ENCODE data around the gene ENAH.

ENAH gene

GRCh38 chr1:225462714-225463574 is 190.0 kb downstream of the ENAH start:
- in situ Hi-C loops (cut with MboI; ENCODE audit: low sequenced_read_pairs) = no loop called here

DNA sequence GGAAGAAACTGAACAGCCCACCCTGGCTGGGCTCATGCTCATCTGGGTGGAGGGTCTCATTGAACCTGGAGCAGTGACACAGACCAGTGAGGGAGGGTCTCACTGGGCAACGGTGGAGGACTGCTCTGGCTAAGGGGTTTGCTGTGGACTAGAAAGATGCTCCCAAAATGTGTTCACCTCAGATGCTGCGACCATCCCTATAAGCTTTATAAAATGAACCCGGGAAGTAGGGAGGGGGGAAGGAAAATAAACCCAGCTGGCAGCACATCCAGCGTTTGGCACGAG is 190.6 kb downstream of the ENAH start:
- in situ Hi-C loops (cut with MboI; ENCODE audit: low sequenced_read_pairs) = no loop called here

DNA sequence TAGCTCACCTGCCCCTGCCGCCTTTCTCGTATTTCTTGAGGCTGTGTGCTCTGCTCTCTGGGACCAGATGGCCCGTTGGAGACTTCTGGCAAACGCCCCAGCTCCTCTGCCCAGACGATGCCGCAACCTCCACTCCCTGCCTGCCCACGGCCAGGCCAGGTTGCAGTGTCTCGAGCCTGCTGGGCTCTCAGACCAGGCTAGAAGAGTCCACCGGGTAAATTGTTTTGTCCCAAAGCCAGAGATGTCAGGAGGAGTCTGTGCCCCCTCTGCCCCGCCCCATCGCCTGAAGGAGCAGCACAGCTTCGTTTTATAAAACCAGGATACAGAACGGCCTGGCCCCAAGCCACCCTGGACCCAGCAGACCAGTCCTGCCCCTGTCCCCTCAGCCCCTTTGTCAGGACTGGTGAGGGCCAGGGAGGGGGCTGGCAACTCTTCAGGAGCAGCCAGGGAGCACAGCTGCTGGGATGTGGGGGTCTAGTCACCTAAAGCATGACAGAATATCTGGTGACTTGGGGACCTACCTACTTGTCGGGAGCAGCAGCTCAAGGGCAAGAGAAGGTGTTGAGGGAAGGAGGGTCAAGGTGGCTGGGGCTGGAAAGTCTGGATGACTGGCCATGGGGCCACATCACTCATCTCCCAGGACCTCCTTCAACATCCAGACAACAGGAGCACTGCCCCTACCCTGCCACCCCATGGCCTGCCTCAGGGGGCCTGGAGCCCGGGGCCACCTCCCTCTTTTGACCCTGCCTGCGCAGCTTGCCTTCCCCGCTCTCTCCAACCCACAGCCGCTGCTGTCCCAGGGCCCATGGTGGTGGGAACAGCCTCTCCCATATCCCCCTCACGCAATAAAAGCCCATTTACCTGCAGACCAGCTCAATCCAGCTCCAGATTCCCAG is 191.1 kb downstream of the ENAH start:
- in situ Hi-C loops (cut with MboI; ENCODE audit: low sequenced_read_pairs) = no loop called here

DNA sequence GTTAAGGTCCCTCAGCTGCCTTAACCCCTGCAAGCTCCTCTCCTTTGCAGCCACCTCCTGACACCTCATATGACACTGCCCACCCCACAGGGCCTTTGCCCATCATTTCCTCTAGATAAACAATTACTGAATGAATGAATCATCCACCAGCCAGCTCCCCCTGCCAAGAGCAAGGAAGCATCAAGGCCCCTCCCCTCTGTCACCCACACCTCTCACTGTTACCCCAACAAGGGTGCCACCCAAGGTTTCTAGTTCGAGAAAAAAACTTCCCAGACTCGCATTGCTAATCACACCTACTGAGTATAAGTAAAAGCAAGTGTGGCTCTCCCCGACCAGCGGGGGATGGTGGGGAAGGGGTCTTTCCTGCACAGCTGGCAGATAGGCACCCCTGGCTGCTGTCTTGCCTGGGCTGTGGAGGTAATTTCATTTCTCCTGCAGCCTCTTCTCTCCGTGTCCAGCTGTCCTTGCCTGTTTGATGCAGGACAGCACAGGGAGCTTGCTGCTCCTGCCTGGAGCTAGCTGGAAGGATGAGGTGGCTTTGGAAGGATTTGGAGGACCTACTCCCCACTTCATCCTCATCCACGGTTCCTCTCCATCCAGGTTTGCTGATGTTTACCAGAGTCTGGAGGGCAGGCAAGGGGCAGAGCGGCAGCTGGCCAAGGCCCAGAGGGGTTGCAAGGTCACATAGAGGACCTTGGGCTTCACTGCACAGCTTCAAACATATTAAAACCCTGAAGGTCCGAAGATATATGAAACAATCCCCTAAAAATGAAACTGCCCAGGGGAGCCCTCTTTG is 192.0 kb downstream of the ENAH start:
- in situ Hi-C loops (cut with MboI; ENCODE audit: low sequenced_read_pairs) = no loop called here

GRCh38 chr1:225460021-225460736 is 192.7 kb downstream of the ENAH start:
- in situ Hi-C loops (cut with MboI; ENCODE audit: low sequenced_read_pairs) = no loop called here

DNA sequence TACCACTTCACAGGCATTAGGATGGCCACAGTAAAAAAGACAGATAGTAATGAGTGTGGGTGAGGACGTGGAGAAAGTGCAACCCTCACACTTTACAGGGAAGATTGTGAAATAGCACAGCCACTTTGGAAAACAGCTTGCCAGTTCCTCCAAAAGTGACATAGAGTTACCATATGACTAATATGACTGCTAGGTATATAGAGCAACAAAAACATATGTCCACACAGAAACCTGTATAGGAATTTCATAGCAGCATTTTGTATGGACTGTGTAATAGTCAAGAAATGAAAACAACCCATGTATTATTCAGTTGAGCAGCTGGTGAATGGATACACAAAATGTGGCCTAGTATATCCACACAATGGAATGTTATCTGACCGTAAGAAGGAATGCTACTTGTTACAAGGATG is 194.7 kb downstream of the ENAH start:
- in situ Hi-C loops (cut with MboI; ENCODE audit: low sequenced_read_pairs) = no loop called here

GRCh38 chr1:225454733-225455132 is 198.2 kb downstream of the ENAH start:
- in situ Hi-C loops (cut with MboI; ENCODE audit: low sequenced_read_pairs) = no loop called here

- in situ Hi-C loops (cut with MboI; ENCODE audit: low sequenced_read_pairs) = no loop called here
Measured at GRCh38 chr1:225453797-225454648, 198.9 kb downstream of the ENAH start.

DNA sequence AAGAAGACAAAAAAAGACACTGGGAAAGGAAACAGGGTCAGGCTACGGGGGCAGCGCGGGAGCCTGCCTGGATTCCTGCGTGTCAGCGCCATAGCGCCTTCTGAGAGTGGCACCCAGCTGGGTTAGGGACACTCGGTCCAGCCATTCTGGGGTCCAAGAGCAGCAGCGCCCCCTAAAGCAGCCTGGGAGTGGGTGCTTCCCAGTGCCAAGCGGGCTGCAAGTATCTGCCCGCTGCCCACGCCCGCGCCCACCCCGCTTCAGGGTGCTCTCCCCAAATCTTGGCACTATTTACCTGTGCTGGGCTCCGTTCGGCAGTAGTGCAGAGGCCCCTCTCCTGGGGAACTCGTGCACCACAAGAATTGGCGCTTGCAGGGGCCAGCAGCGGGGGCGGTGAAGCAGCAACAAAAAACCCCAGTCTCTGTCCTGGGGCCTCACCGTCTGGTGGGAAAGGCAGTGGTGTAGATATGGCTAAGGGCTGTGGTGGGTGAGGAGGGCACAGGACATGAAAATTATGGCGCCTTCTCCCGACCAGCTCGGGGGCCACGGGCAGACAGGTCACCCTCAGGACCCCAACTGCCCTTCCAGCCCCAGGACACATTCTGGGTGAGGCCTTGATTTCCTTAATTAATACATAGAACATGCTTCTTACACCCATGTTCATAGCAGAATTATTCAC is 200.9 kb downstream of the ENAH start:
- in situ Hi-C loops (cut with MboI; ENCODE audit: low sequenced_read_pairs) = no loop called here

DNA sequence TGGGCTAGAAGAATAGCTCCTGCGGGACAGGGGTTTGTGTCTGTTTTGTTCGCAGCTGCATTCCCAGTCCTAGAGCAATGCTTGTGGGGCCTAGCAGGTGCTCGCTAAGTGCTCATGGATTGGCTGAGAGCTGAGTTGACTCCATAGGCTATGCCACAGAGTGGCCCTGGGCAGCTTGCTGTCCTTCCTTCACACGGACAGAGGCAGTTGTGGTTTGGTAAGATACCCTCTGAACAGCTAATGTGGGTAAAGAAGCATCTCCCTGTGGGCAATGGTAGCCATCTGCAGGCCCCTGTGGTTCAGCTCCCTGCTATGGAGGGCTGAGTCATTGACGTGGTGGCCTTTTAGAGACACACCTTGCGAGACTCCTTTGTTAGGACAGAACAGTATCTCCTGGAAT is 201.6 kb downstream of the ENAH start:
- in situ Hi-C loops (cut with MboI; ENCODE audit: low sequenced_read_pairs) = no loop called here

GRCh38 chr1:225450491-225451191 is 202.3 kb downstream of the ENAH start:
- in situ Hi-C loops (cut with MboI; ENCODE audit: low sequenced_read_pairs) = no loop called here

GRCh38 chr1:225449774-225450173 is 203.1 kb downstream of the ENAH start:
- in situ Hi-C loops (cut with MboI; ENCODE audit: low sequenced_read_pairs) = no loop called here

DNA sequence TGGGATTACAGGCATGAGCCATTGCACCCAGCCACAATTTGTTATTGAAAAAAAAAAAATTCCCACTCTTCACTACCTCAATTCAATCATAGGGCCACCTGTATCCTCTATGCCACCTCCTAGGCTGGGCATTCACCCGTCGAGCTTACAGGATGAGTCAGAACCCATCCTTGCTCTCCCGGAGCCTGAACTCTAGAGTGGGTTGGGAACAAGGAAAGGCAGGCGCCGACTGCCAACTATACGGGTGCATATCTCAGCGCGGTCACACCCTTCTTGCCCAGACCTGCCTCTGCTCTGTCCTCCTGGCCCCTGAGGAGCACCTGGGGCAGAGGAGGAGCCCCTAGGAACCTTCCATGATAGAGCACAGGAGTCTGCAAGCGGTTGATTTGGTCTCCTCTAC is 203.7 kb downstream of the ENAH start:
- in situ Hi-C loops (cut with MboI; ENCODE audit: low sequenced_read_pairs) = no loop called here

GRCh38 chr1:225448146-225448805 is 204.6 kb downstream of the ENAH start:
- in situ Hi-C loops (cut with MboI; ENCODE audit: low sequenced_read_pairs) = no loop called here

DNA sequence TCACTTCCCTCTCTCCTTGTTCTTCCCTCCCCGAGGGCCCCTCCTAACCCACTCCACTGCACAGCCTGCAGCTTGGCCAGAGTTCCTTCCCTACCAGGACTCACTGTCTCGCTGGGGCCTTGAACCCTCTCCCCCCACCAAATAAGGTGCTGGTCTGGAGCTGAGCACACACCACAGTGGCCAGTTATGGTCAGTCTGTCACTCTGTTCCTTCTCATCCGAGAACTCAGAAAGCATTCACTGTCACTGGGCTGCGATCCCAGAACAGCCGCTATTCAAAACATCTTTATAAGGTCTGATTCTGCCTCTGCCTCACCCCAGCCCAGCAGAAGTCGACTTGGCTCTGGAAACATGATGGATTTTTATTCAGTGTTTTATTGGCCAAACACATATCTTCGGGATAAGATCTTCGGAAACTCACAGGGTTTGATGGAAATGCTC is 205.3 kb downstream of the ENAH start:
- in situ Hi-C loops (cut with MboI; ENCODE audit: low sequenced_read_pairs) = no loop called here

- in situ Hi-C loops (cut with MboI; ENCODE audit: low sequenced_read_pairs) = no loop called here
Measured at GRCh38 chr1:225446981-225447615, 205.8 kb downstream of the ENAH start.

DNA sequence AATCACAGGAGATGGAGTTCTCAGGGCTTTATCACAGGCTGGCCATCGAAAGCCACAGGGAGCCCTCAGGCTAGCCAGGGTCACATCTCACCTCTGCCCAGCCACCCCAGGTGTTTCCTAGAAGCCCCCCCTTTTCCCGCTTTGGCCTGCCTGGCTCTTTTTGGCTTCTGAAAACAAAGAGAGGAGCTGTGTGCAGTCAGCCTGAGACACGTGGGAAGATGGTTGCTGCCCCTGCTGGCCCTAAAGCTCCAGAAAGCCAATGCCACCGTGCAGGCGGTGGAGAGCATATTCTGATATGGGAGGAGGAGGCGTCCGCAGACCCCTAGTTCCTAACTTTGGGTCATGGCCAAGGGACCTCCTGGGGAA is 206.3 kb downstream of the ENAH start:
- in situ Hi-C loops (cut with MboI; ENCODE audit: low sequenced_read_pairs) = no loop called here

Data from hTERT RPE-1 (cell line).